Astrocyte (in vitro differentiated cells and primary cell): ENCODE results near the gene TBPL1. TPM values are rescaled to one million over a fixed set of nuclear protein-coding genes. Genes with fewer than 3 reads are reported as not detected.

Experiments
- DNase-seq: peaks from one replicate; pipeline ENCODE4 v3.0.0-alpha.2; 2010; ENCODE audit warnings: low read depth
- FAIRE-seq: peaks from 2 replicates; lab custom pipeline; 2011; peaks lifted over from hg19 to GRCh38; lab: Jason Lieb, UNC
- H2AFZ ChIP-seq: 2 replicates; pipeline ENCODE4 v1.6.0; 2012; ENCODE audit warnings: low read depth, low read length, inconsistent platforms
- H3K27ac ChIP-seq: 2 replicates; pipeline ENCODE4 v1.5.1; 2011; ENCODE audit warnings: low read depth, low read length, inconsistent platforms
- H3K27me3 ChIP-seq: 2 replicates; pipeline ENCODE4 v1.6.0; 2011; ENCODE audit warnings: low read length, inconsistent platforms; ENCODE audit not compliant: insufficient read depth
- H3K36me3 ChIP-seq: 2 replicates; pipeline ENCODE4 v1.5.1; 2011; ENCODE audit warnings: low read length, inconsistent platforms; ENCODE audit not compliant: insufficient read depth
- H3K4me1 ChIP-seq: 2 replicates; pipeline ENCODE4 v1.5.1; 2011; ENCODE audit warnings: low read length, inconsistent platforms; ENCODE audit not compliant: insufficient read depth
- H3K4me2 ChIP-seq: 2 replicates; pipeline ENCODE4 v1.6.0; 2012; ENCODE audit warnings: low read length, inconsistent platforms
- H3K4me3 ChIP-seq: 2 replicates; pipeline ENCODE4 v1.5.1; 2011; ENCODE audit warnings: low read depth, mild to moderate bottlenecking, low read length, inconsistent platforms; ENCODE audit not compliant: insufficient read depth
- H3K79me2 ChIP-seq: 2 replicates; pipeline ENCODE4 v1.6.0; 2012; ENCODE audit warnings: mild to moderate bottlenecking, low read length, inconsistent platforms; ENCODE audit not compliant: insufficient read depth
- H3K9ac ChIP-seq: 2 replicates; pipeline ENCODE4 v1.6.0; 2012; ENCODE audit warnings: mild to moderate bottlenecking, low read length, inconsistent platforms
- H3K9me3 ChIP-seq: 2 replicates; pipeline ENCODE4 v1.5.1; 2012; ENCODE audit warnings: low read depth, mild to moderate bottlenecking, low read length, inconsistent platforms; ENCODE audit not compliant: insufficient read depth
- H4K20me1 ChIP-seq: 2 replicates; pipeline ENCODE4 v1.6.0; 2012; ENCODE audit warnings: low read length, inconsistent platforms; ENCODE audit not compliant: insufficient read depth
- H3K27ac Mint-ChIP-seq: one replicate; pipeline ENCODE4 v1.8.0; 2021; ENCODE audit warnings: mild to moderate bottlenecking, mixed read lengths; ENCODE audit not compliant: unreplicated experiment
- H3K27me3 Mint-ChIP-seq: one replicate; pipeline ENCODE4 v1.8.0; 2021; ENCODE audit warnings: low read depth, mixed read lengths; ENCODE audit not compliant: unreplicated experiment
- H3K36me3 Mint-ChIP-seq: one replicate; pipeline ENCODE4 v1.8.0; 2021; ENCODE audit warnings: low read depth, mixed read lengths; ENCODE audit not compliant: unreplicated experiment
- H3K4me1 Mint-ChIP-seq: one replicate; pipeline ENCODE4 v1.8.0; 2021; ENCODE audit warnings: low read depth, mixed read lengths; ENCODE audit not compliant: unreplicated experiment
- H3K4me3 Mint-ChIP-seq: one replicate; pipeline ENCODE4 v1.8.0; 2021; ENCODE audit warnings: mild to moderate bottlenecking, moderate library complexity, mixed read lengths; ENCODE audit not compliant: unreplicated experiment
- H3K9me3 Mint-ChIP-seq: one replicate; pipeline ENCODE4 v1.8.0; 2021; ENCODE audit warnings: mild to moderate bottlenecking, mixed read lengths; ENCODE audit not compliant: unreplicated experiment
- CTCF ChIP-seq: IDR thresholded peaks from 2 replicates; pipeline ENCODE4 v1.5.1; 2011; ENCODE audit warnings: low read depth, mild to moderate bottlenecking, inconsistent platforms, low read length, moderate library complexity; ENCODE audit not compliant: insufficient read depth
- EZH2 ChIP-seq: IDR thresholded peaks from 2 replicates; pipeline ENCODE4 v1.6.1; 2012; ENCODE audit warnings: mild to moderate bottlenecking, low read length, inconsistent platforms; ENCODE audit not compliant: insufficient read depth
- total RNA-seq: library from RNA; stranded (reverse); gene quantifications from 2 replicates; pipeline ENCODE4 v1.2.1, GENCODE V29; 2021

TBPL1 gene
- total RNA-seq, 1 donor from 2014 or later = 54.0 TPM

- no peaks in the 10 kb centered on the region for H3K9me3 ChIP-seq
- TF ChIP-seq EZH2 = no peak
- no peak for TF ChIP-seq CTCF
- peaks cover 14% of the 10 kb centered on the region for H3K36me3 ChIP-seq
- no peak overlapping the region for H3K4me3 ChIP-seq
- H3K4me3 Mint-ChIP-seq = no peak overlapping the region
- H3K9ac ChIP-seq = no peak overlapping the region
- no peaks in the 10 kb centered on the region for H3K9me3 Mint-ChIP-seq
- no peaks in the 10 kb centered on the region for H3K27me3 ChIP-seq
- H3K36me3 Mint-ChIP-seq = peaks cover 4% of the 10 kb centered on the region
- no peaks in the 10 kb centered on the region for H3K79me2 ChIP-seq
- peaks cover 27% of the 10 kb centered on the region for H3K4me1 ChIP-seq
- H2AFZ ChIP-seq = no peak overlapping the region
- H3K4me2 ChIP-seq = no peak overlapping the region
- H4K20me1 ChIP-seq = no peaks in the 10 kb centered on the region
- no peak overlapping the region for H3K27ac Mint-ChIP-seq
- no peak overlapping the region for H3K27ac ChIP-seq
- DNase-seq (no peak), FAIRE-seq (no peak)
- H3K4me1 Mint-ChIP-seq = peaks cover 6% of the 10 kb centered on the region
- no peaks in the 10 kb centered on the region for H3K27me3 Mint-ChIP-seq
Measured at GRCh38 chr6:133989525-133989924, 36.5 kb downstream of the TBPL1 start.

GRCh38 chr6:133990321-133990720, 37.3 kb downstream of the TBPL1 start:
- H3K36me3 ChIP-seq = peaks cover 13% of the 10 kb centered on the region
- no peak for FAIRE-seq
- H3K79me2 ChIP-seq = no peaks in the 10 kb centered on the region
- Mint-ChIP-seq H3K36me3 (no peaks in the 10 kb centered on the region), H3K27me3 (no peaks in the 10 kb centered on the region), H3K4me1 (peaks cover 6% of the 10 kb centered on the region), H3K9me3 (no peaks in the 10 kb centered on the region), H3K4me3 (no peak overlapping the region), H3K27ac (peak overlapping the region; percentile 44)
- no peak overlapping the region for H3K4me2 ChIP-seq
- no peak overlapping the region for H3K9ac ChIP-seq
- H2AFZ ChIP-seq = no peak overlapping the region
- no peaks in the 10 kb centered on the region for H3K27me3 ChIP-seq
- TF ChIP-seq EZH2 (no peak), CTCF (no peak)
- DNase-seq = no peak
- no peaks in the 10 kb centered on the region for H3K9me3 ChIP-seq
- no peaks in the 10 kb centered on the region for H4K20me1 ChIP-seq
- H3K27ac ChIP-seq = no peak overlapping the region
- peaks cover 27% of the 10 kb centered on the region for H3K4me1 ChIP-seq
- H3K4me3 ChIP-seq = no peak overlapping the region

- H3K9me3 Mint-ChIP-seq = no peaks in the 10 kb centered on the region
- peak overlapping the region; percentile 46 for H3K4me2 ChIP-seq
- FAIRE-seq = no peak
- no peaks in the 10 kb centered on the region for H3K9me3 ChIP-seq
- peak overlapping the region; percentile 54 for H3K27ac ChIP-seq
- TF ChIP-seq EZH2 (no peak), CTCF (no peak)
- peaks cover 10% of the 10 kb centered on the region for H3K36me3 ChIP-seq
- no peaks in the 10 kb centered on the region for H3K36me3 Mint-ChIP-seq
- no peak overlapping the region for H2AFZ ChIP-seq
- peaks cover 4% of the 10 kb centered on the region for H3K4me1 Mint-ChIP-seq
- peak; percentile 79 for DNase-seq
- H4K20me1 ChIP-seq = no peaks in the 10 kb centered on the region
- no peak overlapping the region for H3K9ac ChIP-seq
- no peak overlapping the region for H3K27ac Mint-ChIP-seq
- no peaks in the 10 kb centered on the region for H3K27me3 Mint-ChIP-seq
- no peaks in the 10 kb centered on the region for H3K79me2 ChIP-seq
- peaks cover 28% of the 10 kb centered on the region for H3K4me1 ChIP-seq
- H3K27me3 ChIP-seq = no peaks in the 10 kb centered on the region
- no peak overlapping the region for H3K4me3 ChIP-seq
- H3K4me3 Mint-ChIP-seq = no peak overlapping the region
Measured at GRCh38 chr6:133991096-133991593, 38.1 kb downstream of the TBPL1 start.
